RWPE2 (cell line): Measurements from ENCODE around the gene TTC9.

Experiments
- ATAC-seq: fragments of 200-7000 bp; cut with Tn5 transposase; 3 replicates; pipeline ENCODE4 v1.9.1; 2021; ENCODE audit warnings: low read depth
- DNase-seq: peaks from one replicate; pipeline ENCODE4 v3.0.0-alpha.2; 2020; ENCODE audit warnings: low spot score
- H3K27ac ChIP-seq: fragments of 450-650 bp; 2 replicates; pipeline ENCODE4 v1.5.1; 2017; ENCODE audit warnings: mild to moderate bottlenecking; ENCODE audit not compliant: poor library complexity, severe bottlenecking
- H3K27me3 ChIP-seq: fragments of 250-450 bp; sonication (Bioruptor Pico); 2 replicates; pipeline ENCODE4 v1.5.1; 2021; ENCODE audit warnings: mild to moderate bottlenecking, moderate library complexity; ENCODE audit not compliant: insufficient read depth, poor library complexity, severe bottlenecking
- H3K36me3 ChIP-seq: fragments of 250-450 bp; sonication (Bioruptor Pico); 2 replicates; pipeline ENCODE4 v1.5.1; 2020; ENCODE audit warnings: low read depth, mild to moderate bottlenecking, moderate library complexity
- H3K4me1 ChIP-seq: fragments of 250-450 bp; sonication (Bioruptor Pico); 2 replicates; pipeline ENCODE4 v1.5.1; 2021; ENCODE audit warnings: mild to moderate bottlenecking, moderate library complexity; ENCODE audit not compliant: insufficient read depth, poor library complexity, severe bottlenecking
- H3K4me3 ChIP-seq: fragments of 250-450 bp; sonication (Bioruptor Pico); 2 replicates; pipeline ENCODE4 v1.5.1; 2021; ENCODE audit warnings: mild to moderate bottlenecking, moderate library complexity; ENCODE audit not compliant: severe bottlenecking
- H3K9me3 ChIP-seq: fragments of 250-450 bp; sonication (Bioruptor Pico); 2 replicates; pipeline ENCODE4 v1.5.1; 2021; ENCODE audit warnings: mild to moderate bottlenecking, moderate library complexity; ENCODE audit not compliant: severe bottlenecking
- CTCF ChIP-seq: fragments of 450-650 bp; IDR thresholded peaks from one replicate; pipeline ENCODE4 v1.5.1; 2017; ENCODE audit warnings: mild to moderate bottlenecking, moderate library complexity; ENCODE audit not compliant: poor library complexity, severe bottlenecking

TTC9 gene

GRCh38 chr14:70651522-70651921 is 9.8 kb downstream of the TTC9 start:
- H3K36me3 ChIP-seq: no peaks in the 10 kb centered on the region
- peak; percentile 46; the same call in 1 of the 3 replicates for ATAC-seq
- no peak for TF ChIP-seq CTCF
- no peaks in the 10 kb centered on the region for H3K9me3 ChIP-seq
- no peak overlapping the region for H3K27ac ChIP-seq
- no peak for DNase-seq
- H3K4me3 ChIP-seq: no peak overlapping the region
- no peaks in the 10 kb centered on the region for H3K27me3 ChIP-seq
- H3K4me1 ChIP-seq: no peaks in the 10 kb centered on the region

GRCh38 chr14:70652871-70653270 is 11.2 kb downstream of the TTC9 start:
- H3K36me3 ChIP-seq: no peaks in the 10 kb centered on the region
- ATAC-seq (no peak), DNase-seq (no peak)
- H3K4me1 ChIP-seq: no peaks in the 10 kb centered on the region
- no peaks in the 10 kb centered on the region for H3K9me3 ChIP-seq
- no peak overlapping the region for H3K4me3 ChIP-seq
- no peak for TF ChIP-seq CTCF
- H3K27me3 ChIP-seq: no peaks in the 10 kb centered on the region
- no peak overlapping the region for H3K27ac ChIP-seq

- TF ChIP-seq CTCF: no peak
- Histone ChIP-seq H3K27me3 (no peaks in the 10 kb centered on the region), H3K36me3 (no peaks in the 10 kb centered on the region), H3K9me3 (no peaks in the 10 kb centered on the region), H3K27ac (no peak overlapping the region), H3K4me3 (no peak overlapping the region), H3K4me1 (no peaks in the 10 kb centered on the region)
- DNase-seq (no peak), ATAC-seq (no peak)
These were observed 11.9 kb downstream of the TTC9 start for GRCh38 chr14:70653662-70654061.

- Histone ChIP-seq H3K36me3 (no peaks in the 10 kb centered on the region), H3K4me3 (no peak overlapping the region), H3K9me3 (no peaks in the 10 kb centered on the region), H3K27me3 (no peaks in the 10 kb centered on the region), H3K4me1 (no peaks in the 10 kb centered on the region), H3K27ac (no peak overlapping the region)
- DNase-seq: no peak
- no peak for ATAC-seq
- no peak for TF ChIP-seq CTCF
These were observed 12.9 kb downstream of the TTC9 start for GRCh38 chr14:70654632-70655031.

- no peaks in the 10 kb centered on the region for H3K4me1 ChIP-seq
- ATAC-seq: 0 out of 3 replicates have a peak, but pooled peaks have one; percentile 27
- no peak overlapping the region for H3K27ac ChIP-seq
- H3K36me3 ChIP-seq: no peaks in the 10 kb centered on the region
- no peak for DNase-seq
- H3K4me3 ChIP-seq: no peak overlapping the region
- H3K27me3 ChIP-seq: no peaks in the 10 kb centered on the region
- H3K9me3 ChIP-seq: no peaks in the 10 kb centered on the region
- TF ChIP-seq CTCF: no peak
These were observed 13.6 kb downstream of the TTC9 start for GRCh38 chr14:70655110-70655826.
